CD4-positive, alpha-beta T cell treated with Interleukin-21 for 1 hour (primary cell): ENCODE results near the gene NOP58.
"Not testable (repeated sequence)": the region's sequence is repeated elsewhere in the genome, so short reads cannot be mapped to it uniquely, and the experiment has no call there.

ENCODE experiments used
- DNase-seq: peaks from one replicate; pipeline ENCODE4 v3.0.0-alpha.2; 2020

NOP58 gene

GRCh38 chr2:202307690-202308089 is 42.1 kb downstream of the NOP58 start:
- DNase-seq: no peak

GRCh38 chr2:202311823-202312388 is 46.3 kb downstream of the NOP58 start:
- no peak for DNase-seq

- DNase-seq: no peak
These were observed 48.6 kb downstream of the NOP58 start for GRCh38 chr2:202314116-202314515.

- DNase-seq: no peak
These were observed 51.7 kb downstream of the NOP58 start for GRCh38 chr2:202317080-202317857.

GRCh38 chr2:202320362-202320761 is 54.8 kb downstream of the NOP58 start:
- DNase-seq: not testable (repeated sequence)

GRCh38 chr2:202322435-202322834 is 56.9 kb downstream of the NOP58 start:
- DNase-seq: no peak

- no peak for DNase-seq
These were observed 62.3 kb downstream of the NOP58 start for GRCh38 chr2:202327858-202328257.

GRCh38 chr2:202335791-202336467 is 70.4 kb downstream of the NOP58 start:
- DNase-seq: no peak

GRCh38 chr2:202337151-202337550 is 71.6 kb downstream of the NOP58 start:
- DNase-seq: no peak

- DNase-seq: no peak
These were observed 72.3 kb downstream of the NOP58 start for GRCh38 chr2:202337706-202338346.

GRCh38 chr2:202339071-202339870 is 73.7 kb downstream of the NOP58 start:
- DNase-seq: no peak

- no peak for DNase-seq
These were observed 78.6 kb downstream of the NOP58 start for GRCh38 chr2:202344178-202344577.

GRCh38 chr2:202346180-202346579 is 80.6 kb downstream of the NOP58 start:
- no peak for DNase-seq
